Psoas muscle (tissue), 8 donors: ENCODE data around the gene PICALM. TPM values are rescaled to one million over a fixed set of nuclear protein-coding genes. Genes with fewer than 3 reads are reported as not detected.

Source experiments
- ATAC-seq, 4 donors: fragments of 200-7000 bp; cut with Tn5 transposase; one replicate each; pipeline ENCODE4 v1.9.1; 2020; ENCODE audit warnings: moderate library complexity in 3 of 4, mild to moderate bottlenecking in 2 of 4
- DNase-seq, 2 donors: peaks; one replicate each; pipeline ENCODE4 v3.0.0-alpha.2; 2020
- H3K27ac ChIP-seq: fragments of 200-600 bp; one replicate; pipeline ENCODE4 v1.8.0; 2022
- H3K27me3 ChIP-seq, 3 donors: fragments of 200-600 bp in 1 of 3; one replicate each; pipeline versions ENCODE4 v1.6.1 to v1.8.0; 2013 to 2022; ENCODE audit warnings: low read length in 2 of 3, mild to moderate bottlenecking in 2 of 3, moderate library complexity in 1 of 3; ENCODE audit not compliant: insufficient read depth in 3 of 3
- H3K36me3 ChIP-seq, 2 donors: fragments of 200-600 bp in 1 of 2; one replicate each; pipeline versions ENCODE4 v1.6.1 to v1.8.0; 2013 to 2022; ENCODE audit warnings: low read depth in 1 of 2, mild to moderate bottlenecking in 1 of 2, moderate library complexity in 1 of 2; ENCODE audit not compliant: insufficient read depth in 1 of 2
- H3K4me1 ChIP-seq: fragments of 200-600 bp; one replicate; pipeline ENCODE4 v1.8.0; 2022
- H3K4me3 ChIP-seq: fragments of 200-600 bp; one replicate; pipeline ENCODE4 v1.8.0; 2022; ENCODE audit warnings: mild to moderate bottlenecking
- H3K9me3 ChIP-seq: fragments of 200-600 bp; one replicate; pipeline ENCODE4 v1.8.0; 2022
- CTCF ChIP-seq: fragments of 200-600 bp; IDR thresholded peaks from one replicate; pipeline ENCODE4 v1.8.0; 2022; ENCODE audit warnings: antibody characterized with exemption
- WGBS, 3 donors: extraction: QIAGEN DNeasy Blood & Tissue Kit; methylation state at CpG; one replicate each; pipeline versions ENCODE4 v1.1.6 to v1.1.7; 2013; 5-methylcytosine and 5-hydroxymethylcytosine counted together
- intact Hi-C, 2 donors: fragments of 100-400 bp; cut with DNase I; formaldehyde crosslinking; loops; one replicate each; pipeline versions ENCODE4 v1.11.0 to v1.14.2; 2022
- polyA plus RNA-seq, 3 donors: library from polyadenylated mRNA; stranded (reverse); fragments of 200-250 nt; gene quantifications; one replicate each; pipeline ENCODE4 v1.2.3, GENCODE V29; 2013
- total RNA-seq, 4 donors: library from RNA; stranded (reverse); fragmentation: NEBNext Ultra II Directional in 2 of 4; extraction: Animal tissue kit (Norgen Biotek cat#: 25700) in 2 of 4; gene quantifications; one replicate each; pipeline versions ENCODE4 v1.2.1 to v1.2.4, GENCODE V29; 2021 to 2023
- donor health status: healthy with polysubstance abuse.
- donor health status: DM: no; HTN: no; CAD: no; lungs with moderate emphysema.
- donor health status: Bipolar disorder and iron deficiency.
- donor health status: healthy.
- donor health status: DM: yes; HTN: yes; CAD: no.
- donor health status: DM: no; HTN: no; CAD: no.
- donor health status: DM: no; HTN: no; CAD: no.
- donor health status: DM: yes; HTN: yes; CAD: no.

PICALM gene
- total and polyA plus RNA-seq, 7 donors, result 42.0 to 123 (median 89.1) TPM

- Histone ChIP-seq H3K27ac (no peak overlapping the region), H3K27me3 (no peaks in the 10 kb centered on the region), H3K36me3 (peaks cover 4 to 71% of the 10 kb centered on the region in 2 donors), H3K4me3 (no peak overlapping the region), H3K9me3 (no peaks in the 10 kb centered on the region), H3K4me1 (peaks cover 21% of the 10 kb centered on the region)
- DNase-seq (no peak), ATAC-seq (no peak)
- intact Hi-C loops, result loop anchor here in 1 of 2 donors (10.0 kb wide), 1 partner anchor 51 kb away; the partner anchor contains the start of gene PICALM
- TF ChIP-seq CTCF, result no peak
Measured at GRCh38 chr11:86013713-86014112, 55.2 kb downstream of the PICALM start.

- Histone ChIP-seq H3K4me3 (no peak overlapping the region), H3K36me3 (peaks cover 5 to 92% of the 10 kb centered on the region in 2 donors), H3K27me3 (no peaks in the 10 kb centered on the region), H3K4me1 (peaks cover 21% of the 10 kb centered on the region), H3K9me3 (no peaks in the 10 kb centered on the region), H3K27ac (peak overlapping the region; percentile 68)
- WGBS, 3 donors, result 31 to 45% (median 35%) methylated on average over 1 of the region's 1 CpG
- DNase-seq, result no peak
- intact Hi-C loops, result loop anchor here in 1 of 2 donors (10.0 kb wide), 1 partner anchor 54 kb away; the partner anchor contains the start of gene PICALM
- ATAC-seq, result peak in 3 of 4 donors; percentile 55 to 78 (median 61)
- no peak for TF ChIP-seq CTCF
Measured at GRCh38 chr11:86011175-86011574, 57.7 kb downstream of the PICALM start.

- TF ChIP-seq CTCF, result no peak
- no peaks in the 10 kb centered on the region for H3K4me1 ChIP-seq
- WGBS, 3 donors, result 71 to 81% (median 72%) methylated on average over 2 of the region's 2 CpGs
- H3K27me3 ChIP-seq, result no peaks in the 10 kb centered on the region
- H3K27ac ChIP-seq, result no peak overlapping the region
- no peak overlapping the region for H3K4me3 ChIP-seq
- intact Hi-C loops, result no loop called here
- H3K36me3 ChIP-seq, result peaks cover 8 to 99% of the 10 kb centered on the region in 2 donors
- H3K9me3 ChIP-seq, result no peaks in the 10 kb centered on the region
- no peak for ATAC-seq
- no peak for DNase-seq
Measured at GRCh38 chr11:86003654-86004053, 65.2 kb downstream of the PICALM start.

- H3K4me3 ChIP-seq, result no peak overlapping the region
- no peak for DNase-seq
- no peak for ATAC-seq
- WGBS, 3 donors, result 90 to 93% (median 92%) methylated on average over 3 of the region's 3 CpGs
- intact Hi-C loops, result no loop called here
- no peaks in the 10 kb centered on the region for H3K4me1 ChIP-seq
- TF ChIP-seq CTCF, result no peak
- H3K27me3 ChIP-seq, result no peaks in the 10 kb centered on the region
- no peak overlapping the region for H3K27ac ChIP-seq
- no peaks in the 10 kb centered on the region for H3K9me3 ChIP-seq
- peaks cover 8 to 99% of the 10 kb centered on the region in 2 donors for H3K36me3 ChIP-seq
Measured at GRCh38 chr11:86002431-86002830, 66.5 kb downstream of the PICALM start.

GRCh38 chr11:85991508-85991907 lies 77.4 kb downstream of the PICALM start:
- no peak overlapping the region for H3K27ac ChIP-seq
- no peaks in the 10 kb centered on the region for H3K9me3 ChIP-seq
- intact Hi-C loops, result no loop called here
- DNase-seq, result no peak
- peaks cover 0 to 96% of the 10 kb centered on the region in 2 donors for H3K36me3 ChIP-seq
- no peak for TF ChIP-seq CTCF
- H3K4me3 ChIP-seq, result no peak overlapping the region
- ATAC-seq, result no peak
- 93 to 97% (median 94%) methylated on average over 2 of the region's 2 CpGs for WGBS, 3 donors
- H3K27me3 ChIP-seq, result no peaks in the 10 kb centered on the region
- H3K4me1 ChIP-seq, result no peaks in the 10 kb centered on the region
